BE2C (cell line): Measurements from ENCODE around the gene ADAMTS16.

Experiments
- DNase-seq: peaks from one replicate; pipeline ENCODE4 v3.0.0-alpha.2; 2020
- H3K27me3 ChIP-seq: fragments of 250-450 bp; sonication (Bioruptor Pico); 2 replicates; pipeline ENCODE4 v1.5.1; 2020; ENCODE audit warnings: mild to moderate bottlenecking
- H3K36me3 ChIP-seq: fragments of 250-450 bp; sonication (Bioruptor Pico); 2 replicates; pipeline ENCODE4 v1.5.1; 2020; ENCODE audit warnings: mild to moderate bottlenecking
- H3K4me1 ChIP-seq: fragments of 250-450 bp; sonication (Bioruptor Pico); 2 replicates; pipeline ENCODE4 v1.5.1; 2020
- H3K4me3 ChIP-seq: 2 replicates; pipeline ENCODE4 v1.5.1; 2011; ENCODE audit warnings: low read depth, low read length
- H3K9me3 ChIP-seq: fragments of 250-450 bp; sonication (Bioruptor Pico); 2 replicates; pipeline ENCODE4 v1.5.1; 2020
- TF ChIP-seq, protein P1 (sequence below): IDR thresholded peaks from 2 replicates; pipeline ENCODE4 v1.5.1; 2012; ENCODE audit warnings: mild to moderate bottlenecking, low read depth, low read length

ADAMTS16 gene

DNA sequence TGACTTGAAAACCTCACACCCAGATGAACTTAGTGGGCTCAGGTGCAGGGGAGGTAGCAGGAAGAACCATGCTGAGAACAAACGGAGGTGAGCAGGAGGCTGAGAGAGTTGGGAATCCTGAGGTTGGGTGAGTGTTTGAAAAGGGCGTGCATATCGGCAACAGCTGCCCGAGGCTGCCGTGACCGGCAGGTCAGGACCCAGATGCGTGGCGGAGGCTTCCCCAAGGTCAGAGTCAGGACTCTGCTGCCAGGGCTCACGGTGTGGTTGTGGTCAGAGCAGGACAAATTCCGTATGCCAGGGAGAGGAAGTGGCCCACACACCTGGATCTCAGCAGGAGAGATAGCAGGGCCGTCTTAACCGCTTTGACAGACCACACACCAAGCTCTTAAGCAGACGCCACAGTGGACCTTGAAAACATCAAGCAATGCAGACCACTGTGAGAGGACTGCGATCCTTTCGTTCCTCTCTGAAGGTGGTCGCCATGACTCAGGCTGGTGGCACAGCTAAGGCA is 43.1 kb downstream of the ADAMTS16 start:
- Histone ChIP-seq H3K27me3 (no peaks in the 10 kb centered on the region), H3K36me3 (no peaks in the 10 kb centered on the region), H3K4me3 (no peak overlapping the region), H3K4me1 (no peaks in the 10 kb centered on the region), H3K9me3 (no peaks in the 10 kb centered on the region)
- TF ChIP-seq, protein P1, sequence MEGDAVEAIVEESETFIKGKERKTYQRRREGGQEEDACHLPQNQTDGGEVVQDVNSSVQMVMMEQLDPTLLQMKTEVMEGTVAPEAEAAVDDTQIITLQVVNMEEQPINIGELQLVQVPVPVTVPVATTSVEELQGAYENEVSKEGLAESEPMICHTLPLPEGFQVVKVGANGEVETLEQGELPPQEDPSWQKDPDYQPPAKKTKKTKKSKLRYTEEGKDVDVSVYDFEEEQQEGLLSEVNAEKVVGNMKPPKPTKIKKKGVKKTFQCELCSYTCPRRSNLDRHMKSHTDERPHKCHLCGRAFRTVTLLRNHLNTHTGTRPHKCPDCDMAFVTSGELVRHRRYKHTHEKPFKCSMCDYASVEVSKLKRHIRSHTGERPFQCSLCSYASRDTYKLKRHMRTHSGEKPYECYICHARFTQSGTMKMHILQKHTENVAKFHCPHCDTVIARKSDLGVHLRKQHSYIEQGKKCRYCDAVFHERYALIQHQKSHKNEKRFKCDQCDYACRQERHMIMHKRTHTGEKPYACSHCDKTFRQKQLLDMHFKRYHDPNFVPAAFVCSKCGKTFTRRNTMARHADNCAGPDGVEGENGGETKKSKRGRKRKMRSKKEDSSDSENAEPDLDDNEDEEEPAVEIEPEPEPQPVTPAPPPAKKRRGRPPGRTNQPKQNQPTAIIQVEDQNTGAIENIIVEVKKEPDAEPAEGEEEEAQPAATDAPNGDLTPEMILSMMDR = no peak
- DNase-seq = no peak

DNA sequence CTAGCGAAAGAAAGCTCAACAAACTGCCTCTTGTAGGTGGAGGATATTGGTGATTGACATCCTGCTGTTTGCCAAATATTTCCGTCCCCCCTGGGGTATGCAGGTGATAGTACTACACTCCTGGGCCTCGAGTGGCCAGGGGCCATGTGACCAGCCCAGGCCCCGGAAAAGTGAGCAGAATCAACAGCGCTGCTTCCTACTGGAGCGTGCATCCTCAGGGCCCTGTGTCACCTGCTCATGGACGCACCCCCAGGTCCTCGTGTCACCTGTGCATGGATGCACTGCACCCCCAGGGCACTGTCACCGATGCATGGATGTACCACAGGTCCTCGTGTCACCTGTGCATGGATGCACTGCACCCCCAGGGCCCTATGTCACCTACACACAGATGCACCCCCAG is 43.8 kb downstream of the ADAMTS16 start:
- no peaks in the 10 kb centered on the region for H3K27me3 ChIP-seq
- no peaks in the 10 kb centered on the region for H3K36me3 ChIP-seq
- no peak overlapping the region for H3K4me3 ChIP-seq
- TF ChIP-seq, protein P1 = no peak
- no peak for DNase-seq
- no peaks in the 10 kb centered on the region for H3K4me1 ChIP-seq
- H3K9me3 ChIP-seq = no peaks in the 10 kb centered on the region

DNA sequence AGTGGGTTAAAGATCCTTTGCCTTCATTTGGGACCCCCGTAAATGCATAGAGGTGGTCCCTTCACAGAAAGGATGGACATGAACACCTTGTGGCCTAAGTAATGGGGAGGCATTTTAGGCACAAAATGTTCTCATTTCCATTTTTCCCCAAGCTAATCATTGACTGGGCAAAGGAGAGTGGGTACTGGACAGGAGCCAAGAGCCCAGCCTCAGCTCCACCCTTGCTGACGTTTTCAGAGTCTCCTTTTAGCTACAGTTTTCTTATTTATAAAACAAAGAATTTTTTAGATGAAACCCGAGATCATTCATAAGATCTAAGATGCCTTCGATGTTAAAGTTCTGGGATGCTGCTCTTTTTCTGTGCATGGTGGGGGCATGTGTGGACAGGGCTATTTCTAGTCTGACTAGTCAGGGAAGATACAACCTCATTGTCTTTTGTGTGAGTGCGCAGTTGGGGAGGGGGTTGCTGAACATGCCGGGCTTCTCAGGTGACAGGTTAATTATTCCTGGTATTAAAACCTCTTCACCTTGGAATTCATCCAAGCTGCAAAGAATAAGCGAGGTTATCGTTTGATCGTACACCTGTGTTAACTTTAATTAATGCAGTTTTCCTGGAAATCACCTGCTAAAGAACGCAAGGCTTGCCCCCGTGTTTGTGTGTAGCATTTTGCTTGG is 48.4 kb downstream of the ADAMTS16 start:
- H3K9me3 ChIP-seq = no peaks in the 10 kb centered on the region
- no peaks in the 10 kb centered on the region for H3K4me1 ChIP-seq
- no peak for DNase-seq
- TF ChIP-seq, protein P1 = no peak
- H3K4me3 ChIP-seq = no peak overlapping the region
- H3K36me3 ChIP-seq = no peaks in the 10 kb centered on the region
- H3K27me3 ChIP-seq = no peaks in the 10 kb centered on the region

DNA sequence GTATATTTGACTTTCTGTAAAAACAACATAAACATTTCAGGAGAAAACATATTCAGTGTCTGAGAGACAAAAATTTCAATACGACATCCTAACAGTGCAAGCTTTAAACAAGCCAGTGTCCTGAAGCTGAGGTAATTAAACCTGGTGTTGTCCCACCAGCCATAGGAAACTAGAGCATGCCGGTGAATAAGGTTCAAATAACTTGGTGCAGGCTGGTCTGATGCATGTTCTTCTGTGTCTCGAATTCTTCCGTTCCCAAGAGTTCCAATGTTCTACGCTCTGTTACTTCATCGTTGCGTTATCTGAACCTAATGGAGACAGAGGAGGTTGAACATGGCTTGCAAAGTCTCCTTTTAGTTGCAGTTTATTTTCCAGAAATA is 48.9 kb downstream of the ADAMTS16 start:
- H3K27me3 ChIP-seq = no peaks in the 10 kb centered on the region

DNA sequence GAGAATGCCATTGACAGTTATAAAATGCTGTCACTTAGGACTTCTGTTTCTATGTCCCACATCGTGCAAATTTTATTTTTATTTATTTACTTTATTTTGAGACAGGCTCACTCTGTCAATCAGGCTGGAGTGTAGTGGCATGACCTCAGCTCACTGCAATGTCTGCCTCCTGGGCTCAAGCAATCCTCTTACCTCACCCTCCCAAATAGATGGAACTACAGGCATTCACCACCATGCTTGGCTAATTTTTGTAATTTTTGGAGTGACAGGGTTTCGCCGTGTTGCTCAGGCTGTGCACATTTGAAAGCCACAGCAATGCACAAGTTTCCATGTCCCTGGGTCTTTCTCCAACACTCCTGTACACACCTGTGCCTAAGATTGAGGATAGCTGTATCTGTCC is 51.8 kb downstream of the ADAMTS16 start:
- DNase-seq = no peak
- TF ChIP-seq, protein P1 = no peak
- no peaks in the 10 kb centered on the region for H3K36me3 ChIP-seq
- H3K27me3 ChIP-seq = no peaks in the 10 kb centered on the region
- H3K4me1 ChIP-seq = no peaks in the 10 kb centered on the region
- no peaks in the 10 kb centered on the region for H3K9me3 ChIP-seq
- no peak overlapping the region for H3K4me3 ChIP-seq

More for the DNA sequence above, 48.9 kb downstream of the ADAMTS16 start:
- H3K4me1 ChIP-seq = no peaks in the 10 kb centered on the region
- no peaks in the 10 kb centered on the region for H3K9me3 ChIP-seq
- no peak overlapping the region for H3K4me3 ChIP-seq
- DNase-seq = no peak
- H3K36me3 ChIP-seq = no peaks in the 10 kb centered on the region
- TF ChIP-seq, protein P1 = no peak

DNA sequence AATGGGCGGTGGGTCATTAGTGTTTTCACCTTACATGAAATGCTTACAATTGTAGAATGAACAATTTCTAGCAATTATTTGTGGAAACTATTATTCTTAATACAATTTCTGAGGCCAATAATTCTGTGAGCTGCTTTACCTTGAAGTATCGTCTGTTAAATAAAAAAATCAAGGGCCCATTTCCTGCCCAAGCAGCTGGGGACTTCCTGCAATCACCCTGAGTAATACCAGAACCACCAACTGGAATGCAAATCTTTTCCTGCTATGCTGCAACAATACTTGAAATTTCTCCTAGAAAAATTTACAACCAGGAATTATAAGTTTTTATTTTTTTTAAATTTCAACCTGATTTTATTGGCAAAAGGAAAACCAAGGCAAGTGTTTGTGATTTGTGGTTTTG is 52.6 kb downstream of the ADAMTS16 start:
- Histone ChIP-seq H3K27me3 (no peaks in the 10 kb centered on the region), H3K9me3 (no peaks in the 10 kb centered on the region), H3K4me1 (no peaks in the 10 kb centered on the region), H3K36me3 (no peaks in the 10 kb centered on the region), H3K4me3 (no peak overlapping the region)
- no peak for DNase-seq
- TF ChIP-seq, protein P1 = no peak
